ENCODE data around the gene SEC14L3. TPM values are rescaled to one million over a fixed set of nuclear protein-coding genes. Genes with fewer than 3 reads are reported as not detected.

SEC14L3 gene
- total RNA-seq, 4 donors from 2014 or later = 0.19 TPM; not detected in 3

- no peak overlapping the region for H3K27ac ChIP-seq
- H3K36me3 ChIP-seq = no peaks in the 10 kb centered on the region
- H3K4me1 ChIP-seq = no peaks in the 10 kb centered on the region
- TF ChIP-seq POLR2A (IDR thresholded peaks at IDR 0.05) = no peak
- no peak for TF ChIP-seq CTCF (IDR thresholded peaks at IDR 0.05)
- WGBS, 2 donors = 55 to 60% methylated on average over 7 of the region's 7 CpGs
- no peaks in the 10 kb centered on the region for H3K9me3 ChIP-seq
- H3K4me3 ChIP-seq = no peak overlapping the region
- peaks cover 0 to 34% (median 0%) of the 10 kb centered on the region in 4 donors for H3K27me3 ChIP-seq
- DNase-seq = no peak
- intact Hi-C loops (cut with DNase I) = no loop called here
These were observed 25.8 kb upstream of the SEC14L3 start for GRCh38 chr22:30497466-30498150.

- Histone ChIP-seq H3K4me3 (no peak overlapping the region), H3K27me3 (peaks cover 0 to 24% (median 0%) of the 10 kb centered on the region in 4 donors), H3K4me1 (no peaks in the 10 kb centered on the region), H3K36me3 (no peaks in the 10 kb centered on the region), H3K27ac (no peak overlapping the region), H3K9me3 (no peaks in the 10 kb centered on the region)
- 72 to 90% methylated on average over 3 to 6 of the region's 14 CpGs for WGBS, 2 donors
- intact Hi-C loops (cut with DNase I) = no loop called here
- no peak for DNase-seq
- no peak for TF ChIP-seq CTCF (IDR thresholded peaks at IDR 0.05)
- TF ChIP-seq POLR2A (IDR thresholded peaks at IDR 0.05) = no peak
These were observed 23.4 kb upstream of the SEC14L3 start for GRCh38 chr22:30495041-30495784.

- no peak for DNase-seq
- TF ChIP-seq POLR2A (IDR thresholded peaks at IDR 0.05) (no peak), CTCF (IDR thresholded peaks at IDR 0.05) (no peak)
- 69 to 85% methylated on average over 4 of the region's 12 CpGs for WGBS, 2 donors
- intact Hi-C loops (cut with DNase I) = no loop called here
- no peak overlapping the region for H3K27ac ChIP-seq
- H3K4me3 ChIP-seq = no peak overlapping the region
- H3K27me3 ChIP-seq = peaks cover 0 to 35% (median 0%) of the 10 kb centered on the region in 4 donors
- H3K4me1 ChIP-seq = no peaks in the 10 kb centered on the region
- no peaks in the 10 kb centered on the region for H3K36me3 ChIP-seq
- H3K9me3 ChIP-seq = no peaks in the 10 kb centered on the region
These were observed 20.3 kb upstream of the SEC14L3 start for GRCh38 chr22:30492144-30492543.

- H3K9me3 ChIP-seq = no peaks in the 10 kb centered on the region
- WGBS, 2 donors = 85 to 94% methylated on average over 3 to 4 of the region's 7 CpGs
- H3K4me3 ChIP-seq = no peak overlapping the region
- intact Hi-C loops (cut with DNase I) = no loop called here
- H3K4me1 ChIP-seq = no peaks in the 10 kb centered on the region
- H3K36me3 ChIP-seq = no peaks in the 10 kb centered on the region
- H3K27me3 ChIP-seq = peaks cover 0 to 35% (median 0%) of the 10 kb centered on the region in 4 donors
- no peak overlapping the region for H3K27ac ChIP-seq
- DNase-seq = no peak
- no peak for TF ChIP-seq POLR2A (IDR thresholded peaks at IDR 0.05)
- TF ChIP-seq CTCF (IDR thresholded peaks at IDR 0.05) = no peak
These were observed 19.6 kb upstream of the SEC14L3 start for GRCh38 chr22:30491381-30491780.

- 80% methylated on average over 1 of the region's 11 CpGs; no CpG with 5 or more reads in 1 of the 2 donors for WGBS, 2 donors
- H3K27ac ChIP-seq = no peak overlapping the region
These were observed 18.6 kb upstream of the SEC14L3 start for GRCh38 chr22:30490399-30490798.

More at GRCh38 chr22:30490399-30490798, 18.6 kb upstream of the SEC14L3 start:
- DNase-seq = no peak
- Histone ChIP-seq H3K4me3 (no peak overlapping the region), H3K27me3 (peaks cover 0 to 36% (median 0%) of the 10 kb centered on the region in 4 donors), H3K9me3 (no peaks in the 10 kb centered on the region), H3K36me3 (no peaks in the 10 kb centered on the region), H3K4me1 (peaks cover 0 to 2% (median 0%) of the 10 kb centered on the region in 3 donors)
- intact Hi-C loops (cut with DNase I) = no loop called here
- TF ChIP-seq POLR2A (IDR thresholded peaks at IDR 0.05) = no peak
- TF ChIP-seq CTCF (IDR thresholded peaks at IDR 0.05) = peak in 1 of 6 experiments; percentile 16
